Karpas-422 (cell line): ENCODE measurements around the gene PDLIM1. TPM values are rescaled to one million over a fixed set of nuclear protein-coding genes. Genes with fewer than 3 reads are reported as not detected.

Experiments
- DNase-seq: peaks from one replicate; pipeline ENCODE4 v3.0.0-alpha.2; 2015
- H2AFZ ChIP-seq: fragments of 200-600 bp; sonication (generic); 2 replicates; pipeline ENCODE4 v1.6.1; 2014; ENCODE audit warnings: antibody characterized with exemption, low read length, mixed read lengths
- H3K27ac ChIP-seq: fragments of 200-600 bp; sonication (generic); 2 replicates; pipeline ENCODE4 v1.5.1; 2014; ENCODE audit warnings: mild to moderate bottlenecking, low read length, moderate library complexity
- H3K27me3 ChIP-seq: fragments of 200-600 bp; sonication (generic); 2 replicates; pipeline ENCODE4 v1.6.1; 2014; ENCODE audit warnings: low read length, mixed read lengths
- H3K36me3 ChIP-seq: fragments of 200-600 bp; sonication (generic); 2 replicates; pipeline ENCODE4 v1.6.1; 2014; ENCODE audit warnings: low read length, mixed read lengths; ENCODE audit not compliant: insufficient read depth
- H3K4me1 ChIP-seq: fragments of 200-600 bp; sonication (generic); 2 replicates; pipeline ENCODE4 v1.6.1; 2014; ENCODE audit warnings: mild to moderate bottlenecking, low read length, mixed read lengths
- H3K4me2 ChIP-seq: fragments of 200-600 bp; sonication (generic); 2 replicates; pipeline ENCODE4 v1.6.1; 2014; ENCODE audit warnings: low read length, low read depth, mild to moderate bottlenecking; ENCODE audit not compliant: poor library complexity, severe bottlenecking
- H3K4me3 ChIP-seq: fragments of 200-600 bp; sonication (generic); 2 replicates; pipeline ENCODE4 v1.5.1; 2014; ENCODE audit warnings: mild to moderate bottlenecking, antibody characterized with exemption, low read length, mixed read lengths
- H3K79me2 ChIP-seq: fragments of 200-600 bp; sonication (generic); 2 replicates; pipeline ENCODE4 v1.6.1; 2014; ENCODE audit warnings: mild to moderate bottlenecking, low read length, mixed read lengths
- H3K9ac ChIP-seq: fragments of 200-600 bp; sonication (generic); 2 replicates; pipeline ENCODE4 v1.6.0; 2014; ENCODE audit warnings: low read length
- H3K9me2 ChIP-seq: fragments of 200-600 bp; sonication (generic), shearing (Covaris generic); replicated peaks from 2 replicates; pipeline ENCODE4 v1.6.0; 2014; ENCODE audit warnings: mild to moderate bottlenecking, low read length, moderate library complexity; ENCODE audit not compliant: insufficient read depth
- H3K9me3 ChIP-seq: fragments of 300-700, 200-600 bp; sonication (generic); 2 replicates; pipeline ENCODE4 v1.6.1; 2014; ENCODE audit warnings: low read length, mixed read lengths
- H4K20me1 ChIP-seq: fragments of 200-600 bp; sonication (generic); 2 replicates; pipeline ENCODE4 v1.6.1; 2014; ENCODE audit warnings: mild to moderate bottlenecking, antibody characterized with exemption, low read length, low read depth; ENCODE audit not compliant: insufficient read depth
- total RNA-seq: library from RNA; depleted of rRNA; stranded (reverse); fragments of >200 nt; shearing (Covaris generic); gene quantifications from 2 replicates; pipeline ENCODE4 v1.2.3, GENCODE V29; 2014; ENCODE audit warnings: low replicate concordance; rRNA removed

Gene PDLIM1, protein sequence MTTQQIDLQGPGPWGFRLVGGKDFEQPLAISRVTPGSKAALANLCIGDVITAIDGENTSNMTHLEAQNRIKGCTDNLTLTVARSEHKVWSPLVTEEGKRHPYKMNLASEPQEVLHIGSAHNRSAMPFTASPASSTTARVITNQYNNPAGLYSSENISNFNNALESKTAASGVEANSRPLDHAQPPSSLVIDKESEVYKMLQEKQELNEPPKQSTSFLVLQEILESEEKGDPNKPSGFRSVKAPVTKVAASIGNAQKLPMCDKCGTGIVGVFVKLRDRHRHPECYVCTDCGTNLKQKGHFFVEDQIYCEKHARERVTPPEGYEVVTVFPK
- total RNA-seq, result 0.22 and 0.54 TPM in 2 replicates

DNA sequence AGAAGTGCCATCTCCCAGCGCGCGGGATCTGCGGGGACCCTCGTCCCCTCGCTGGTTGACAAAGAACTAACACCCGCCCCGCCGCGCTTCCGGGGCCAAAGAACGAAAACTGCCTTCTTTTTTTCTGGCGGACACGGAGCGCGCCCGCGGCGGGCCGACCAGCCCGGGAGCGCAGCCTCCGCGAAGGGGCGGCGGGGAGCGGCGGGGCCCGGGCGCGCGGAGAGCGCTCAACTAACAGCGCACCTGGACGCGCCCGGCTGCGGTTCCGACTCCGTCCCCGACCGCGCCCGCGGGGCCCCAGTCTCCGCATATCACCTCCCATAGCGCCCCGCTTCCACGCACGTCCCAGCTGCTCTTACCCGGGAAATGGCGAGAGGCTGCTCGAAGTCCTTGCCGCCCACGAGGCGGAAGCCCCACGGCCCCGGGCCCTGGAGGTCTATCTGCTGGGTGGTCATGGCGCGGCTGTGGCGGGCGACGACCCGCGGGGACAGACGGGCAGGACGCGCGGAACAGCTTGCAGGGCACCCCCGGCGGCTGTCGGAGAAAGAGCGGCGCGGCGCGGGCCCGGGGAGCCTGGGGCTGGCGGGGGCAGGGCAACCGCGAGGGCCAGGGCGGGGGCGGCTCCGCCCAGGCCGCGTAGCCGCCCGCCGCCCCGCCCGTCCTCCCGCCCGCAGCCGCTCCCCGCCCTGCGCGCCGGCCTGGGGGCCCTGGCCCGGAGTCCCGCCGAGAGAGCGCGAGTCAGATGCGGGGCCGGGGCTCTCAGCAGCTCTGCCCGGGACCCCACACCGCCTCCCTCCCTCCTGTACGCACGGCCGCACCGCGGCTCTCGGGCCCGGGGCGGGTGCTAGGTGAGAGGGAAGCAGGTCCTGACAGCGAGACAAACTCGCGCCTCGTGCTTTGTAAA is at the start of gene PDLIM1:
TSS of gene PDLIM1 (minus strand) at position 543 of the 904 bp plus-strand sequence. CDS start at position 455, 88 bp downstream.
- no peaks in the 10 kb centered on the region for H3K9me3 ChIP-seq
- no peak within 1 kb of the TSS for H2AFZ ChIP-seq
- no peak within 1 kb of the TSS; the same call in 1 of the 2 replicates for H3K4me3 ChIP-seq
- H4K20me1 ChIP-seq, result no peaks in the 10 kb centered on the region
- no peaks in the 10 kb centered on the region for H3K9me2 ChIP-seq
- DNase-seq, result peak; percentile 45
- no peaks in the 10 kb centered on the region for H3K27me3 ChIP-seq
- H3K9ac ChIP-seq, result no peak within 1 kb of the TSS
- H3K4me1 ChIP-seq, result peaks cover 28% of the 10 kb centered on the region
- H3K36me3 ChIP-seq, result no peaks in the 10 kb centered on the region
- H3K27ac ChIP-seq, result no peak within 1 kb of the TSS
- no peaks in the 10 kb centered on the region for H3K79me2 ChIP-seq
- H3K4me2 ChIP-seq, result peak within 1 kb of the TSS; percentile 40

DNA sequence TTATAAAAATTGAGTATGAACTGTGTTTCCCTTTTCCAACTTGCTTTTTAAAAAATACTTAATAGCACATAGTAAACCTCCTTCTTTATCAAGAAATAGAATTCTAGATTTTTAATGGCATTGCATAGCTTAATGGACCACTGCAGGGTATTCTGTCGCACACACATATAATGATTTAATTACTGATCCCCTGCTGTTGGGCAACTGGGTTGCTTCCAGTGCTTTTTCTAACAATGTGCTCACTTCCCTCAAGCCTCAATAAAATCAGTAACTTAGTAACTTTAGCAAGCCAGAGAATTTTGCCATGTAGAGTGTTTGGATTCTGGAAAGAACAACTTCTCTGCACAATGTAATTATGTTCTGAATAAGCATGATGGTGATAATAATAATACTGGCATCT is 49.1 kb upstream of the PDLIM1 start:
- Histone ChIP-seq H3K9me3 (no peaks in the 10 kb centered on the region), H3K4me2 (no peak overlapping the region), H3K79me2 (no peaks in the 10 kb centered on the region), H3K36me3 (no peaks in the 10 kb centered on the region), H4K20me1 (no peaks in the 10 kb centered on the region), H3K4me3 (no peak overlapping the region), H3K4me1 (no peaks in the 10 kb centered on the region), H3K27ac (no peak overlapping the region), H3K9ac (no peak overlapping the region), H3K27me3 (no peaks in the 10 kb centered on the region), H2AFZ (no peak overlapping the region), H3K9me2 (no peaks in the 10 kb centered on the region)
- no peak for DNase-seq

DNA sequence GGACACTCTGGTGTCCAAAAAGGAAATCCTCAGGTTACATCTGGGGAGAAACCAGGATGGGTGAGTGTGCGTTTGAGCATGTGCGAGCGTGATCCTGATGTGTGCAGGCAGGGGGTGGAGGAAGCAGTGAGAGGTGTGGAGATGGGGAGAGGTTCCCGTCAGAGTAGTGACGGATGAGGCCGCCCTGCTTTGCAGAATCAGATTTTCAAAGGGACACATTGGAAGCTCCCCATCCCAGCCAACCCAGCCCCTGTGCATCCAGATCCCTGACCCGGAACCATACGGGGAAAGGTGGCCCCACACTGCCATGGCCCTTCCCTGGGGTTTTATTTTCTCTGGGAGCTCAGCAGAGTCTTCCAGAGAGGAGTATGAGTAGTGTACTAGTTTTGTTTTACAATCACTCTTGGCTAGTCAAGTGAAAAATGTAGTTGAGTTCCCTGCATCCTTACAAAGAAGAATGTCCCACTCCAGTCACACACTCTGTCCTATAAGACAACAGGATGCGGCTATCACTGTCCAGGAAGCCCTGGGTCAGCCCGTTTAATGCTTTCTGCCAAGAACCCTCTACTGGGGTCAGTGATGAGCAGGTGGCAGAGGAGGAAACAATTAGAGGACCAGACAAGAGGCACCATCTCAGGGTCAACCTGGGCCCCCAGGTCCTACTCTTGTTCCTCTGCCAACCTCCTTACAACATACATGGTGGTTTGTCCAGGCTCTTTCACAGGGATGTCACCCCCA is 46.8 kb upstream of the PDLIM1 start:
- H3K4me3 ChIP-seq, result no peak overlapping the region
- H4K20me1 ChIP-seq, result no peaks in the 10 kb centered on the region
- no peak overlapping the region for H3K9ac ChIP-seq
- H2AFZ ChIP-seq, result no peak overlapping the region
- no peaks in the 10 kb centered on the region for H3K27me3 ChIP-seq
- H3K9me2 ChIP-seq, result no peaks in the 10 kb centered on the region
- H3K4me1 ChIP-seq, result no peaks in the 10 kb centered on the region
- no peaks in the 10 kb centered on the region for H3K36me3 ChIP-seq
- H3K27ac ChIP-seq, result no peak overlapping the region
- H3K9me3 ChIP-seq, result no peaks in the 10 kb centered on the region
- DNase-seq, result no peak
- H3K79me2 ChIP-seq, result no peaks in the 10 kb centered on the region
- no peak overlapping the region for H3K4me2 ChIP-seq

DNA sequence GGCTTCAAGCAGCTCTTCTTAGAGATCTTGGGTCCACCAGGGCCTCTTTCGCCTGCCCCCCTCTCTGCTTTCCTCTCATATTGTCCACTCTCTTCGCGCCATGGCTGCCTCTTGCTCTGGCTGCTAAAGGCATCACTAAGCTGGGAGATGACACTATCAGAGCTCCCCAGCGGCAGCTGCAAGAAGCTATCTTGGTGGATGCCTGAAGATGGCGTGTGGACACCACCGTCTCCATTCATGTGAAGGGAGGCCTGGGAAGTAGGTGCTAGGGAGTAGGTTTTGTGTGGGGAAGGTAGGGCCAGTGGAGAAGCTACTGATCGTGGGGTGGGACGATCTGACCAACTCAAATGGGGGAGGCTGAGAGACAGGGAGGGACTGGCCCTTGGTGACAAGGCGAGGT is 45.9 kb upstream of the PDLIM1 start:
- H3K4me2 ChIP-seq, result no peak overlapping the region
- H3K4me1 ChIP-seq, result no peaks in the 10 kb centered on the region
- no peak for DNase-seq
- H3K27ac ChIP-seq, result no peak overlapping the region
- H3K36me3 ChIP-seq, result no peaks in the 10 kb centered on the region
- H3K9ac ChIP-seq, result no peak overlapping the region
- H3K9me2 ChIP-seq, result no peaks in the 10 kb centered on the region
- no peaks in the 10 kb centered on the region for H3K27me3 ChIP-seq
- H2AFZ ChIP-seq, result no peak overlapping the region
- H3K4me3 ChIP-seq, result no peak overlapping the region
- no peaks in the 10 kb centered on the region for H3K9me3 ChIP-seq
- no peaks in the 10 kb centered on the region for H3K79me2 ChIP-seq
- no peaks in the 10 kb centered on the region for H4K20me1 ChIP-seq

DNA sequence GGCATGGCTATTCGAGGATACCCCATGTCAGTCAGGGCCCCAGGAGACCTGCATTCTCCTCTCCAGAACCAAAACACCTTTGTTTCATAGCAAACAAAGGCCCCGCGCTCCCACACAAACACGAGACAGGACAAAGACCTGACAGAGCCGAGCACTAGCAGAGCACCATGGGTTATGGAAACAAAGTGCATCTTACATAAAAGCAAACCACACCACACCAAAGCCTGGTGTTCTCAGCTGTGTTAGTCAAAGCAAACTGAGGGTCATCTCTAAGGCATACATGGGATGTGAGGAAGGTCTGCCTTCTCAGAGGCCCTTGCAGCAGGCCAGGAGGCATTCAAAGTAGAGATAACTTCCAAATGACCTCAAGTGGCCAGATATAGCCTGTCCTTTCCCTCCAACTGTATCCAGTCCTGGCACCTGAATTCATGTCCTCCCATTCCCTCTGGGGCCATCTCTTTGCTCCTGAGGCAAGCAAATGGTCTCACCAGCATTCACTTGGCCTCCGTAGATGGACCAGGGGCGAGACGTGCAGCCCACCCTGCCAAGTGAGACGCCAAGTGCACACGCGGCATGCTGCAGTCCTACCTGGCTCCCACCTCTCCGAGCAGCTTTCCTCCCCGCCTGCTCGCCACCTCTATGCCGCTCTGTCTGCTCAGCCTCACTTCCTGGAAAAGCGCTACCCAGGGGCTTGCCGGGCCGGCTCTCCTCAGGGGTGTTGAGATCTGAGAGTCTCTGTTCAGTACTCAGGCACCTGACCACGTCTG is 45.3 kb upstream of the PDLIM1 start:
- no peak for DNase-seq
- Histone ChIP-seq H3K4me1 (no peaks in the 10 kb centered on the region), H3K27me3 (no peaks in the 10 kb centered on the region), H3K27ac (no peak overlapping the region), H4K20me1 (no peaks in the 10 kb centered on the region), H3K4me3 (no peak overlapping the region), H3K36me3 (no peaks in the 10 kb centered on the region), H2AFZ (no peak overlapping the region), H3K79me2 (no peaks in the 10 kb centered on the region), H3K9me3 (no peaks in the 10 kb centered on the region), H3K9me2 (no peaks in the 10 kb centered on the region), H3K9ac (no peak overlapping the region), H3K4me2 (no peak overlapping the region)

- no peaks in the 10 kb centered on the region for H3K27me3 ChIP-seq
- H3K9me2 ChIP-seq, result no peaks in the 10 kb centered on the region
- DNase-seq, result no peak
- no peaks in the 10 kb centered on the region for H3K9me3 ChIP-seq
- H3K27ac ChIP-seq, result no peak overlapping the region
- no peaks in the 10 kb centered on the region for H3K79me2 ChIP-seq
- no peak overlapping the region for H2AFZ ChIP-seq
- no peak overlapping the region for H3K9ac ChIP-seq
- no peaks in the 10 kb centered on the region for H4K20me1 ChIP-seq
- no peaks in the 10 kb centered on the region for H3K36me3 ChIP-seq
- no peak overlapping the region for H3K4me3 ChIP-seq
- no peaks in the 10 kb centered on the region for H3K4me1 ChIP-seq
- H3K4me2 ChIP-seq, result no peak overlapping the region
Observed at GRCh38 chr10:95334805-95335144, 44.0 kb upstream of the PDLIM1 start.

DNA sequence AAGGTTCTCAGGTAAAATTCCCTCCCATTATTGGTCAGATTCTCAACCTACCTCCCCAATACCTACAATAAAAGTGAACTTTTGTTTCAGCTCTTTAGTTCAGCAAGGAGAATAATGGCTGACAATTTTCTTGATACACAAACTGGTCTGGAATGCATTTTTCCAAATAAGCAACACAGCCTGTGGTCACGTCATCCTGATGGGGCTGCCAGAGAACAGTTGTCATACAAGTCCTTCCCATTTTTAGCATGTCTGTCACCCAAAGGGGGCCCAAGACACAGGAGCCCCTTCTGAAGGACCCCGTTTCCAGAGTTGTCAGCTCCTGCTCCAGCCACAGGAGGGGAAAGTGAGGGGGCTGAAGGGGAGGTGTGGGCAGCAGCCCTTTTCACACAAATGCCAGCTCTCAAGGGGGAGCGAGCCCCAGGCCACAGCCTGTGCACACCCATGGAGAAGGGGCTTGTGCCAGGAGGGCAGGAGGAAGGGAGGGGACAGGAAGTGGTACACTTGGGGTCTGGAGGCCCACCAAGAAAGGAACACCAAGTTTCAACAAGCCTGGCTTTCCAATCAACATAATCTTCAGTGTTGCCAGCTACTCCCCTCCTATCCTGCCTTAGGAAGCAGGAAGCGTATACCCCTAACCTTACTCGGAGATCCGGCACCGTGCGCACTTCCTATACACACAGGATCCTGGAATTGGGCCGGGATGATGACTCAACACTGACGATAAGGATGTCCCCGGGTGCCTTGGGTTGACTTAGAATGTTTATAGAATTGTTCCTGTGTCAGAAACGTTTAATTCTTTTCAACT is 43.4 kb upstream of the PDLIM1 start:
- no peaks in the 10 kb centered on the region for H3K36me3 ChIP-seq
- H3K27ac ChIP-seq, result no peak overlapping the region
- H2AFZ ChIP-seq, result no peak overlapping the region
- H4K20me1 ChIP-seq, result no peaks in the 10 kb centered on the region
- no peaks in the 10 kb centered on the region for H3K9me3 ChIP-seq
- H3K27me3 ChIP-seq, result no peaks in the 10 kb centered on the region
- no peak overlapping the region for H3K9ac ChIP-seq
- no peak overlapping the region for H3K4me3 ChIP-seq
- DNase-seq, result no peak
- no peak overlapping the region for H3K4me2 ChIP-seq
- no peaks in the 10 kb centered on the region for H3K4me1 ChIP-seq
- no peaks in the 10 kb centered on the region for H3K79me2 ChIP-seq
- H3K9me2 ChIP-seq, result no peaks in the 10 kb centered on the region
